IPS-15b (cell line): ENCODE data around the gene B4GALT6.

Experiments
- H3K27me3 ChIP-seq: one replicate; pipeline ENCODE4 v1.6.1; 2013; ENCODE audit warnings: low read length; ENCODE audit not compliant: control insufficient read depth, insufficient read depth
- H3K36me3 ChIP-seq: one replicate; pipeline ENCODE4 v1.6.1; 2013; ENCODE audit warnings: low read length; ENCODE audit not compliant: control insufficient read depth, insufficient read depth
- H3K4me1 ChIP-seq: one replicate; pipeline ENCODE4 v1.6.1; 2013; ENCODE audit warnings: mild to moderate bottlenecking, low read length; ENCODE audit not compliant: control insufficient read depth, insufficient read depth
- H3K4me3 ChIP-seq: one replicate; pipeline ENCODE4 v1.5.1; 2013; ENCODE audit warnings: low read depth, low read length
- H3K9ac ChIP-seq: one replicate; pipeline ENCODE4 v1.6.1; 2013; ENCODE audit warnings: low read depth, mild to moderate bottlenecking, low read length
- H3K9me3 ChIP-seq: one replicate; pipeline ENCODE4 v1.6.1; 2013; ENCODE audit warnings: mild to moderate bottlenecking, low read length; ENCODE audit not compliant: control insufficient read depth, insufficient read depth

Gene B4GALT6

DNA sequence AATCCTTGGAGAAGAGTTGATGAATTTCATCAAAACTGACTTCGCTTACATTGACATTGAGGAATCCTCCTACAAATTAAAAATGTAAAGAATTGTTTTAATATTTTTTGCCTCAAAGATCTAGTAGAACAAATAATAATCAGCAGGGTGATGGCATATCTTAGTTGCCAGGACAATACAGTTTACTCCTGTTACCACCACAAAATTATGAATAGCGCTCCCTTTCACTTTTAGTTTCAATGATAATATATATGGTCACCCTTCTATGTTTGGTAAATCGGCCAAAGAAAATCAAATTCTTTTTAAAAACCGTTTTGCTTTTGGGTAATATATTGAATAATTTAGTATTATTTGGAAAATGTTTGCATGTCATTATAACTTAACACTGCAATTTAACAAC, 39.0 kb downstream of the B4GALT6 start:
- no peak overlapping the region for H3K9ac ChIP-seq
- peaks cover 18% of the 10 kb centered on the region for H3K4me1 ChIP-seq
- no peaks in the 10 kb centered on the region for H3K27me3 ChIP-seq
- no peak overlapping the region for H3K4me3 ChIP-seq
- no peaks in the 10 kb centered on the region for H3K9me3 ChIP-seq
- H3K36me3 ChIP-seq: no peaks in the 10 kb centered on the region

DNA sequence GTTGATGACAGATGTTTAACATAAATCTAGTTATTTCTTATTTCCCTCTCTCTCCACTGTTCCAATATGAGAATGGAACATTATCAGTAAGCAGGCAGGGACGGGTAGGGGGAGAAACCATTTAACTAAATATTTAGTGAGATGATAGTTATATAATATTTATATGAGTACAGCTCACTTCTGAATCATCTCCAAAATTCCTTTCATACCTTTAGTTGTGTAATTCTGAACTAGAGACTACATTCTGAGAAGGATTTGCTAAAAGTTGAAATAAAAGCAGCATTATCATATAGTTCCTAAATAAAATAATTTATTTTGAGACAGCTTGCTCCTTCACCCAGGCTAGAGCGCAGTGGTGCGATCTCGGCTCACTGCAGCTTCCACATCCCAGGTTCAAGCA, 41.4 kb downstream of the B4GALT6 start:
- H3K9ac ChIP-seq: no peak overlapping the region
- no peaks in the 10 kb centered on the region for H3K9me3 ChIP-seq
- H3K36me3 ChIP-seq: no peaks in the 10 kb centered on the region
- no peak overlapping the region for H3K4me3 ChIP-seq
- H3K4me1 ChIP-seq: peaks cover 17% of the 10 kb centered on the region
- H3K27me3 ChIP-seq: no peaks in the 10 kb centered on the region

DNA sequence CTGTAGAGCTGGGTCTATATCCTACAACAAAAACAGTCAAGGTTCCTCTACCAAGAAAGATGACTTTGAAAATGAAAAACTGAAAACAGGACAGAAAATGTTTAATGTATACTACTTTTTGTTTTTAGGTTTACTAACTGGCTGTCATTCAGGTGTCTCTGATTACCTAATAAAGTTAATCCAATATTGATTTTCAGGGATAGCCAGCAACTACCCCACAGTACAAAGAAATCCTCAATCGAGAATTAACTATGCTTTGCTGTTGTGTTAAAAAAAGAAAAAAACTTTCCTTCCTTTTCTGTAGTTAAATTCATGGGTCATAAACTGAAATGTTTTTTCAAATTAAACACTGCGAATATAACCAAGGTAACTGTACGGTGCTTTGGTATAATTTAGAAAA, 46.9 kb downstream of the B4GALT6 start:
- H3K36me3 ChIP-seq: no peaks in the 10 kb centered on the region
- no peaks in the 10 kb centered on the region for H3K9me3 ChIP-seq
- no peak overlapping the region for H3K4me3 ChIP-seq
- H3K4me1 ChIP-seq: peaks cover 3% of the 10 kb centered on the region
- H3K27me3 ChIP-seq: no peaks in the 10 kb centered on the region
- H3K9ac ChIP-seq: no peak overlapping the region

DNA sequence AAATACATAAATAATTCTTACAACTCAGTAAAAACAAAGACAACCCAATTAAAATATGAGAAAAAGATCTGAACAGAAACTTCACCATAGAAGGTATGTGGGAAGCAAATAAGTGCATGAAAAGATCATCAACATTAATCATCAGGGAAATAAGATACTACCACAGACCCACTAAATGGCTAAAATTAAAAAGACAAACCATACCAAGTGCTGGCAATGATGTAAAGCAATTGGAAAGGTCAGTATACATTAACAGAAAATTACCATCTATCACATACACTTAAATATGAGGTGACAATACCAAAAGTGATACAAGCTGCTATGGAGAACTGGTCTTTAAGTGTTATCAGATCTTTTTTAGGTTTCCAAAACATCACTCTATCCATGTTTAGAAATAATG, 48.0 kb downstream of the B4GALT6 start:
- Histone ChIP-seq H3K9me3 (no peaks in the 10 kb centered on the region), H3K9ac (no peak overlapping the region), H3K36me3 (no peaks in the 10 kb centered on the region)

DNA sequence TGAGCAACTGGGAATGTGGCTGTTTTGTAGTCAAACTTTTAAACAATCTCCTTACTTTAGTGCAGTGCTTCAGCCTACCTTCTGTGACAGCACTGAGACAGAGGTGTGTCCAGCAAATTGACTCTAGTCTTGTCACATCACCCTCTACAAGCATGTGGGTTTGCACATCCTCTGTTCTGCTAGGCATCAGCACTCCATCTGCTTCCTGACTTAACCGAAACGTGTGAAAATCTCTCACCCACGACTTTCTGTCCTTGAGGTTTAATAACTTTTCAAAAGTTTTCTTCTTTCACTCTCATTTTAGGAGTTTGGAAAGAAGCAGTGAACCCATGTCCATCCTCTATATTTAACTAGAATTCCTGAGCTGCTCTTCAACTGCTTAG, 50.1 kb downstream of the B4GALT6 start:
- Histone ChIP-seq H3K4me1 (peaks cover 3% of the 10 kb centered on the region), H3K36me3 (no peaks in the 10 kb centered on the region), H3K4me3 (no peak overlapping the region), H3K27me3 (no peaks in the 10 kb centered on the region), H3K9ac (no peak overlapping the region), H3K9me3 (no peaks in the 10 kb centered on the region)

More for the DNA sequence above, 48.0 kb downstream of the B4GALT6 start:
- Histone ChIP-seq H3K27me3 (no peaks in the 10 kb centered on the region), H3K4me3 (no peak overlapping the region), H3K4me1 (peaks cover 3% of the 10 kb centered on the region)

DNA sequence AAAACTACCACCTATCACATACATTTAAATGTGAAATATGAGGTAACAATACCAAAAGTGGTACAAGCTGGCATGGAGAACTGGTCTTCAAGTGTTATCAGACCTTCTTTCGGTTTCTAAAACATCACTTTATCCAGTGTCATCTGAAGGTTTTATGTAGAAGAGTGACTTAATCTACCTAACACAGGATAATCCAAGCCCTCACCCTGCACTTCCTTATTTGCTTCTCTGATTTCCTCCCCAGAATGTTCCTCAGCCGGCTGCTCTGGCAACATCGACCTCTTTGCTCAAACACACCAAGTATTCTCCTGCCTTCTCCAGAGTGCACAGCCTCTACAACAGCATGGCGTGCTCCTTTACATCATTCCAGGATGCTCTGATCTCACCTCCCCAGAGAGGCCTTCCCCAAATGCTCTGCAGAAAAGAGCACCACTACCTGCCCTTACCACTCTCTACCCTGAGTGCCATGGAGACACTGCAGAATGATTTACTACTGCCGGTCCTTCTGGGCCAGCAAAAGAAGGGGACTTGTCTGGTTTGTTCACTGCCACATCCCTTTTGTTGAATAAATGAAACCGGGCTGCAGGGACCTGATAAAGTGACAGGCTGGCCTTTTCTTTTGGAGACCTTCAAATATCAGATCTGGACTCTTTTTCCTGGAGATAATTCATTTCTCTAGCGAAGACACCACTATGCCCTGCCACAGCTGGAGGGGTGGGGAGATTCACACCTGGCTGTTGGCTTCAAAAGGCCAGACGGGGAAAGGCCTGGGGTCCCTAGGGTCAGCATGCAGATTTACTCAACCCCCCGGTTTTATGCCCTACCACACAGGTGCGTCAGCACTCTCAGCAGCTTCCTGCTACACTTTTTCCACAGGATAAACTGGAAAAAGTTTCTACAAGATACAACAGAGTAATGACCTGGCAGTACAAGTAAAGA, 50.7 kb downstream of the B4GALT6 start:
- no peak overlapping the region for H3K9ac ChIP-seq
- no peak overlapping the region for H3K4me3 ChIP-seq
- H3K4me1 ChIP-seq: peaks cover 3% of the 10 kb centered on the region

DNA sequence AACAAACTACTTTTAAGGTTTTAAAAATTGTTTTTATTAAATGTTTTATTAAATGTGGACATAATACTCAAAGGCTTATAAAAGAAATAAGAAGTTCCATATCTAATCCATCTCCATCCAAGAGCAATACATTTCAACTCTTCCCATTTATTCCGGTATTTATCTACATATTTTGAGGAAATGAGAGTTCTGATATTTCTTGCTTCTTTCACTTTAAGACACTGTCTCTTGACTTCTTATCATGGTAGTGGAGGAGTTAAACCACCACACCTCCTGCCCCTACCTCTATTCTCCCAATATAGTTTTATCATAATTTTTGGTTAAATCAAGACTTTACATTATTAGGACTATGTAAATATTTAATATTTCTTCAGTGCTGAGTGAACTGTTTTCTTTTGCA, 52.0 kb downstream of the B4GALT6 start:
- Histone ChIP-seq H3K4me1 (peaks cover 3% of the 10 kb centered on the region), H3K27me3 (no peaks in the 10 kb centered on the region), H3K9ac (no peak overlapping the region), H3K36me3 (no peaks in the 10 kb centered on the region), H3K9me3 (no peaks in the 10 kb centered on the region), H3K4me3 (no peak overlapping the region)

More for the DNA sequence above, 50.7 kb downstream of the B4GALT6 start:
- Histone ChIP-seq H3K27me3 (no peaks in the 10 kb centered on the region), H3K36me3 (no peaks in the 10 kb centered on the region), H3K9me3 (no peaks in the 10 kb centered on the region)

DNA sequence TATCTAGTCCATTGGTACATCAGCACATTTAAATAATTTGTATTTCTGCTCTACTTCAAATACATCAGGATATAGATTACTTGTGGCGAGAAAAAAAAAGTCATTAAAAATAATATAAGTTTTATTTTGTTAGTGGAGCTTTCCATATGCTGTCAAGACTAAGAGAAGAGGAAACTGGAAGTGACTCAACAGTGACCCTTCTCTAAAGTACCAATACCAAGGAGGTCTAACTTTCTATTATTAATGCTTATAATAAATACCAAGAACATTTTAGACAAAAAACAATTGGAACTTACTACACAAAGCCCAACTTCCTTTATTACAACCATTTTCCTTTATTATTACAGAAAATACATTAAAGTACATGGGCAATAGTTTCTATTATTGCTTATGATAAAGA, 52.9 kb downstream of the B4GALT6 start:
- Histone ChIP-seq H3K4me3 (no peak overlapping the region), H3K9ac (no peak overlapping the region), H3K27me3 (no peaks in the 10 kb centered on the region), H3K36me3 (no peaks in the 10 kb centered on the region), H3K9me3 (no peaks in the 10 kb centered on the region), H3K4me1 (peaks cover 3% of the 10 kb centered on the region)

DNA sequence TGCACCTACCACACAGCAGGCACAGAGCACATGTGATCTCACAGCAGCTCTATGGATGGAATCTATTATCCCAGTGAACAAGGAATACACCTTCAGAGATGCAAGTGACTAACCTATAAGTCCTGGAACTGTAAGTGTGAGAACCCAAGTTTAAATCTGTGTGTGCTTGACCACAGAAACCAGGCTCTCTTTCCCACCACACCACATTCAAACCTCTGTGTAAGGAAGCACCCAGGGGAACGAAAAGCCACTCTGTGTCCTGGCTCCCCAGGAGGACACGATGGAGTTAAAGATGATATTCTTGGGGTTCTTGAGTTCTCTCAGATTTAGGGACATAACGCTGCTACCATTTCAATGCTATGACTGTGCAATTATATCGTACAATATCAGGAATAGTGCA, 53.8 kb downstream of the B4GALT6 start:
- no peak overlapping the region for H3K9ac ChIP-seq
- peaks cover 3% of the 10 kb centered on the region for H3K4me1 ChIP-seq
- H3K9me3 ChIP-seq: no peaks in the 10 kb centered on the region
- H3K36me3 ChIP-seq: no peaks in the 10 kb centered on the region
- no peaks in the 10 kb centered on the region for H3K27me3 ChIP-seq
- no peak overlapping the region for H3K4me3 ChIP-seq

DNA sequence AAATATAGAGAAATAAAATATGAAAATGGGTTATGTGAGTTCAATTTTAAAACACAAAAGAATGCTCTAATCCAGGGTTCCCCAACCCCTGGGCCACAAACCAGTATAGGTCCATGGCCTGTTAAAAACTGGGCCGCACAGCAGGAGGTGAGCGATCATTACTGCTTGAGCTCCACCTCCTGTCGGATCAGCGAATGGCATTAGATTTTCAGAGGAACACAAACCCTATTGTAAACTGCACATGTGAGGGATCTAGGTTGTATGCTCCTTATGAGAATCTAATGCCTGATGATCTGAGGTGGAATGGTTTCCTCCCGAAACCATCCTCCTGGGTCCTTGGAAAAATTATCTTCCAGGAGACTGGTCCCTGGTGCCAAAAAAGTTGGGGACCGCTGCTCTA, 58.0 kb downstream of the B4GALT6 start:
- H3K27me3 ChIP-seq: no peaks in the 10 kb centered on the region
- H3K4me3 ChIP-seq: no peak overlapping the region
- H3K36me3 ChIP-seq: no peaks in the 10 kb centered on the region
- no peak overlapping the region for H3K9ac ChIP-seq
- H3K9me3 ChIP-seq: no peaks in the 10 kb centered on the region
- no peaks in the 10 kb centered on the region for H3K4me1 ChIP-seq

DNA sequence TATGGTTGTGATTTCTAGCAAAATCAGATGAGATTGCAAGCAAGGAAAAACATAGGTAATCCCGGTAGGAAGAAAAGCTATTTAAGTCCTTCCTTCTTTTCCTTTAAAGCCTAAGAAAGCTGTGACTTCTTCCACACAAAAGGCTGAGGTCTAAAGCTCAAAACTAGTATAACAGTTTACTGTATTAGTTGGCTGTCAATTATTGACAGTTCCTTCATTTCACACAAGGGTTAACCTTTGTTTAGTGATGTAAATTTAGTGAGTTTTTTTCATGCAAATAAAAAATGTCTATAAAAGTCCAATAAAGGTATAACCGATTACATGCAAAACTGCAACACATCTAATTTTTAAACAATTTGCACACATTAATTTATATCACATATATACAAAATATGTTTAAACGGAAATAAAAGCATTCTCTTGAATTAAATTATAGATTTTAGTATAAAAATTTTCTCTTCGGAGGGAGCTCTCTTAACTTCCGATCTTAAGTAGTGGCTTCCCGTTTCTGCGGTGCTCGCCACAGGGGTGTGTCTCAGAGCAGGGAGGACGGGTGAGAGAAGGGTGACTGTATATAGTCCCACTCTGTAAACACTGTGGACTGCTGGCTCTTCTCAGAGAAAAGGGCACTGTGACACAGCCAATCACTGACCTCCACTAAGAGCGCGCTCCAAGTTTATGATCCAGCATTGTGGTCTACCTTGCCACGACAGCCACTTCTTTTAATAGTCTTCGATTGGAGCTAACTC, 59.3 kb downstream of the B4GALT6 start:
- Histone ChIP-seq H3K4me3 (no peak overlapping the region), H3K9me3 (no peaks in the 10 kb centered on the region), H3K9ac (no peak overlapping the region), H3K36me3 (no peaks in the 10 kb centered on the region), H3K27me3 (no peaks in the 10 kb centered on the region), H3K4me1 (no peaks in the 10 kb centered on the region)

DNA sequence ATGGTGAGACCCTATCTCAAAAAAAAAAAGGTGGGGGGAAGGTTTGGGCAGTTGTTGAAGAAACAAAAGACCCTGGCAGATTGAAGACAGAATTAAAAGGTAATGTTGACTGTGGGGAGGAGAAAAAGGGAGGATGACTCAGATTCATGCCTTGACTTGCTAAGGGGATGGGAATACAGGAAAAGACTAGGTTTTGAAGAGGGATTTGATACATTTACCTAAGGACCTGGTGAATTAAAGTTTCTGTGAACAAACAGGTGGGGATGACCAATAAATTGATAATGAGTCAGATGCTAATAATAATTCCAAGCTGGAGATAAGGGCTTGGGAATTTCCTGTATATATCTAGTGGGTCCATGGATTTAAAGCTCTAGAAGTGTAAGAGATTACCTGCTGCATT, 65.1 kb downstream of the B4GALT6 start:
- Histone ChIP-seq H3K27me3 (no peaks in the 10 kb centered on the region), H3K9me3 (no peaks in the 10 kb centered on the region), H3K4me1 (peaks cover 3% of the 10 kb centered on the region), H3K36me3 (no peaks in the 10 kb centered on the region), H3K4me3 (no peak overlapping the region), H3K9ac (no peak overlapping the region)
